OCI-LY1 (cell line): ENCODE measurements around the gene RFK.

Experiments used
- EZH2 ChIP-seq: fragments of 200-600 bp; sonication (generic), shearing (Covaris generic); IDR thresholded peaks from 2 replicates; pipeline ENCODE4 v1.8.0; 2017; ENCODE audit warnings: borderline replicate concordance, mixed run types, mild to moderate bottlenecking, antibody characterized with exemption, low read length, moderate library complexity, mixed read lengths
- TF ChIP-seq, protein P1 (sequence below): fragments of 200-600 bp; sonication (generic), shearing (Covaris generic); IDR thresholded peaks from 2 replicates; pipeline ENCODE4 v1.5.1; 2017; ENCODE audit warnings: mild to moderate bottlenecking, antibody characterized with exemption, low read length, moderate library complexity, mixed read lengths

DNA sequence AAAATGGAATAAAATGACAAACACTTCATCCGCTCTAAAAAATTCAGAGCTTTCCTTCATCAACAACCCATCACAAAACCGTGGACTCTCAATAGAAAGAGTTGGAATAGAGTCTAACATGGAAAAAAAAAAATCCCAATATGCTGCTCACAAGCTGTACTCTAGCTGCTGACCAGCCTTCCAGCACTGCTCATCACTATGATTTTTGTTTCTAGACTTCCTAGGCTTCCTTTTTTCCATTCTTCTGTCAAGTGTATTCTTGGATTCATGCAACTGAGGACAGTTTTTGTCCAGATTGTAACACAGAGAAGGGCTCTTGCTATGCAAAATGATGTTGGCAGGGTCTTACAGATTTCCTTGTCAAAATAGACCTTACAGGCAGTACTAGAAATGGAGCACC lies 34.5 kb downstream of the RFK start:
- TF ChIP-seq, protein P1, sequence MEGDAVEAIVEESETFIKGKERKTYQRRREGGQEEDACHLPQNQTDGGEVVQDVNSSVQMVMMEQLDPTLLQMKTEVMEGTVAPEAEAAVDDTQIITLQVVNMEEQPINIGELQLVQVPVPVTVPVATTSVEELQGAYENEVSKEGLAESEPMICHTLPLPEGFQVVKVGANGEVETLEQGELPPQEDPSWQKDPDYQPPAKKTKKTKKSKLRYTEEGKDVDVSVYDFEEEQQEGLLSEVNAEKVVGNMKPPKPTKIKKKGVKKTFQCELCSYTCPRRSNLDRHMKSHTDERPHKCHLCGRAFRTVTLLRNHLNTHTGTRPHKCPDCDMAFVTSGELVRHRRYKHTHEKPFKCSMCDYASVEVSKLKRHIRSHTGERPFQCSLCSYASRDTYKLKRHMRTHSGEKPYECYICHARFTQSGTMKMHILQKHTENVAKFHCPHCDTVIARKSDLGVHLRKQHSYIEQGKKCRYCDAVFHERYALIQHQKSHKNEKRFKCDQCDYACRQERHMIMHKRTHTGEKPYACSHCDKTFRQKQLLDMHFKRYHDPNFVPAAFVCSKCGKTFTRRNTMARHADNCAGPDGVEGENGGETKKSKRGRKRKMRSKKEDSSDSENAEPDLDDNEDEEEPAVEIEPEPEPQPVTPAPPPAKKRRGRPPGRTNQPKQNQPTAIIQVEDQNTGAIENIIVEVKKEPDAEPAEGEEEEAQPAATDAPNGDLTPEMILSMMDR, result no peak
- no peak for TF ChIP-seq EZH2
